C4-2B (cell line): ENCODE results near the gene SYNPR.

Experiments
- CTCF ChIP-seq: fragments of 450-650 bp; conservative IDR thresholded peaks from 2 replicates; pipeline ENCODE4 v1.5.1; 2017; ENCODE audit warnings: mild to moderate bottlenecking
- ZFX ChIP-seq: fragments of 450-650 bp; IDR thresholded peaks from 2 replicates; pipeline ENCODE4 v1.6.1; 2017

GRCh38 chr3:63521657-63522056 is 243.5 kb downstream of the SYNPR start:
- TF ChIP-seq CTCF: no peak
- no peak for TF ChIP-seq ZFX
